ENCODE results near the gene CRYBA4.

CRYBA4 gene

GRCh38 chr22:26629988-26630761 lies 8.4 kb downstream of the CRYBA4 start:
- no peaks in the 10 kb centered on the region for H3K36me3 ChIP-seq (ENCODE audit: control insufficient read depth, insufficient read depth, low read length)
- no peak overlapping the region for H3K9ac ChIP-seq (ENCODE audit: low read length)
- no peak overlapping the region for H3K4me3 ChIP-seq (ENCODE audit: low read depth, low read length)
- no peaks in the 10 kb centered on the region for H3K9me3 ChIP-seq (ENCODE audit: control insufficient read depth, insufficient read depth, low read depth, low read length)
- no peaks in the 10 kb centered on the region for H3K27me3 ChIP-seq (ENCODE audit: control insufficient read depth, insufficient read depth, low read length)
- peaks cover 6% of the 10 kb centered on the region for H3K4me1 ChIP-seq (ENCODE audit: control insufficient read depth, insufficient read depth, low read length)
- H3K27ac ChIP-seq (ENCODE audit: low read depth, low read length): no peak overlapping the region

DNA sequence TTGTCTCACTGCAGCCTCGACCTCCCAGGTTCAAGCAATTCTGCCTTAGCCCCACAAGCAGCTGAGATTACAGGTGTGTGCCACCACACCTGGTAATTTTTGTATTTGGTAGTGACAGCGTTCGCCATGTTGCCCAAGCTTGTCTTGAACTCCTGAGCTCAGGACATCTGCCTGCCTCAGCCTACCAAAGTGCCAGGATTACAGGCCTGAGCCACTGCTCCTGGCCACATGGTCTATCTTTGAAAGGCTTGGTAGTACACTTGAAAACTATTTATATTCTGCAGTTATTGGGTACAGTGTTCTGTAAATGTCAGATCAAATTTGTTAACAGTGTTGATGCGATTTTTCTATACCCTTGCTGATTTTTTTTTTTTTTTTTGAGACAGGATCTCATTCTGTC lies 9.5 kb downstream of the CRYBA4 start:
- no peak overlapping the region for H3K27ac ChIP-seq (ENCODE audit: low read depth, low read length)
- H3K4me1 ChIP-seq (ENCODE audit: control insufficient read depth, insufficient read depth, low read length): peaks cover 6% of the 10 kb centered on the region
- H3K9ac ChIP-seq (ENCODE audit: low read length): no peak overlapping the region
- no peaks in the 10 kb centered on the region for H3K9me3 ChIP-seq (ENCODE audit: control insufficient read depth, insufficient read depth, low read depth, low read length)
- no peak overlapping the region for H3K4me3 ChIP-seq (ENCODE audit: low read depth, low read length)
- H3K36me3 ChIP-seq (ENCODE audit: control insufficient read depth, insufficient read depth, low read length): no peaks in the 10 kb centered on the region
- no peaks in the 10 kb centered on the region for H3K27me3 ChIP-seq (ENCODE audit: control insufficient read depth, insufficient read depth, low read length)

DNA sequence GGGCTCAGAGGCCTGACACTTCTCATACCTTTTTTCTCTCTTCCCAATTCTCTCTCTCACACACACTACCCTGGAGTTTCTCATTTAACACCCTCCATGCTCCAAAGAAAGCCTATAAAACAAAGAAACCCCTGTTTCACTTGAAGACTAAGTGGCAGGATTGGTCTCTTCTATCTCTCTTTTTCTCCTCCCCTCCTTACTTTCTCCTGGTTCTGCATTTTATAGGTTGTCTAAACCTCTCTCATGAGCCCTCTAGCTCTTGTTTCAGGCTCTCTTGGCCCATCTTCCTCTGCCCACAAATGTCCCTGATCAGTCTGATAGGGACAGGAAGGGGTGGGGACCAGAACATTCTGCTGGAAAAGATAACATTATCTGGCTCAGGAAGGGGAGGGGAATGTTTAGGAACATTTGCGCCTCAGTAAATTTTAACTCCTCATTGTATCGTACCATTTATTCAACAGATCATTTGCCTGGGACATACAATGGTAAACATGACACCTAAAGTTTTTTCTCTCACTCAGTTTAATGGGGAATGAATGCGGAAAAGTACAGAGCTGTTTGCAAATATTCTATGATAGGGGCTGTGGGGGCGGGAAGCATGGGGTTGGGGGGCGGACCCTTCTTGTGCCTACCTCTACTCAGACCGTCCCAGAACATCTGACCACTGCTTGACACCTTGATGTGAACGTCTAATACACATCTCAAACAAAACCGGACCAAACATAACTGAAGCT lies 10.8 kb downstream of the CRYBA4 start:
- no peak overlapping the region; the same call in 1 of the 2 replicates for H3K27ac ChIP-seq (ENCODE audit: low read depth, low read length)
- H3K36me3 ChIP-seq (ENCODE audit: control insufficient read depth, insufficient read depth, low read length): no peaks in the 10 kb centered on the region
- no peak overlapping the region for H3K4me3 ChIP-seq (ENCODE audit: low read depth, low read length)
- no peaks in the 10 kb centered on the region for H3K27me3 ChIP-seq (ENCODE audit: control insufficient read depth, insufficient read depth, low read length)
- H3K9me3 ChIP-seq (ENCODE audit: control insufficient read depth, insufficient read depth, low read depth, low read length): no peaks in the 10 kb centered on the region
- peak overlapping the region; percentile 51 for H3K9ac ChIP-seq (ENCODE audit: low read length)
- peaks cover 6% of the 10 kb centered on the region for H3K4me1 ChIP-seq (ENCODE audit: control insufficient read depth, insufficient read depth, low read length)

DNA sequence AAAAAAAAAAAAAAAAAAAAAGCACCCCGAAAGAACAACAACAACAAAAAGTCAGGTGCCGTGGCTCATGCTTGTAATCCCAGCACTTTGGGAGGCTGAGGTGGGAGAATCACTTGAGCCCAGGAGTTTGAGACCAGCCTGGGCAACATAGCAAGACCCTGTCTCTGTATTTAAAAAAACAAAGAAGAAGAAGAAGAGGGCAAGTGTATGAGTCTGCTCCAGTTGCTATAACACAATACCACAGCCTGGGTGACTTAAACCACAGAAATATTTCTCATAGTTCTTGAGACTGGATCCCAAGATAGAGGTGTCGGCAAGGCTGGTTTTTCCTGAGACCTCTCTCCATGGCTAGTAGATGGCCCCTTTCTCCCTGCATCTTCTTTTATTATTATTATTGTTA lies 12.4 kb downstream of the CRYBA4 start:
- H3K4me1 ChIP-seq (ENCODE audit: control insufficient read depth, insufficient read depth, low read length): peaks cover 11% of the 10 kb centered on the region
- no peaks in the 10 kb centered on the region for H3K9me3 ChIP-seq (ENCODE audit: control insufficient read depth, insufficient read depth, low read depth, low read length)
- no peak overlapping the region for H3K27ac ChIP-seq (ENCODE audit: low read depth, low read length)

GRCh38 chr22:26635117-26635516 lies 13.4 kb downstream of the CRYBA4 start:
- H3K36me3 ChIP-seq (ENCODE audit: control insufficient read depth, insufficient read depth, low read length): no peaks in the 10 kb centered on the region
- no peak overlapping the region for H3K27ac ChIP-seq (ENCODE audit: low read depth, low read length)
- H3K9me3 ChIP-seq (ENCODE audit: control insufficient read depth, insufficient read depth, low read depth, low read length): no peaks in the 10 kb centered on the region
- H3K9ac ChIP-seq (ENCODE audit: low read length): no peak overlapping the region
- H3K4me1 ChIP-seq (ENCODE audit: control insufficient read depth, insufficient read depth, low read length): peaks cover 11% of the 10 kb centered on the region
- no peak overlapping the region for H3K4me3 ChIP-seq (ENCODE audit: low read depth, low read length)
- no peaks in the 10 kb centered on the region for H3K27me3 ChIP-seq (ENCODE audit: control insufficient read depth, insufficient read depth, low read length)

More for the DNA sequence above, 12.4 kb downstream of the CRYBA4 start:
- no peaks in the 10 kb centered on the region for H3K36me3 ChIP-seq (ENCODE audit: control insufficient read depth, insufficient read depth, low read length)
- H3K4me3 ChIP-seq (ENCODE audit: low read depth, low read length): no peak overlapping the region
- no peak overlapping the region for H3K9ac ChIP-seq (ENCODE audit: low read length)
- H3K27me3 ChIP-seq (ENCODE audit: control insufficient read depth, insufficient read depth, low read length): no peaks in the 10 kb centered on the region

- H3K4me3 ChIP-seq (ENCODE audit: low read depth, low read length): no peak overlapping the region
- peaks cover 22% of the 10 kb centered on the region for H3K4me1 ChIP-seq (ENCODE audit: control insufficient read depth, insufficient read depth, low read length)
- H3K36me3 ChIP-seq (ENCODE audit: control insufficient read depth, insufficient read depth, low read length): no peaks in the 10 kb centered on the region
- H3K27me3 ChIP-seq (ENCODE audit: control insufficient read depth, insufficient read depth, low read length): no peaks in the 10 kb centered on the region
- H3K9me3 ChIP-seq (ENCODE audit: control insufficient read depth, insufficient read depth, low read depth, low read length): no peaks in the 10 kb centered on the region
- no peak overlapping the region for H3K27ac ChIP-seq (ENCODE audit: low read depth, low read length)
- no peak overlapping the region for H3K9ac ChIP-seq (ENCODE audit: low read length)
Observed at GRCh38 chr22:26636296-26636695, 14.5 kb downstream of the CRYBA4 start.

DNA sequence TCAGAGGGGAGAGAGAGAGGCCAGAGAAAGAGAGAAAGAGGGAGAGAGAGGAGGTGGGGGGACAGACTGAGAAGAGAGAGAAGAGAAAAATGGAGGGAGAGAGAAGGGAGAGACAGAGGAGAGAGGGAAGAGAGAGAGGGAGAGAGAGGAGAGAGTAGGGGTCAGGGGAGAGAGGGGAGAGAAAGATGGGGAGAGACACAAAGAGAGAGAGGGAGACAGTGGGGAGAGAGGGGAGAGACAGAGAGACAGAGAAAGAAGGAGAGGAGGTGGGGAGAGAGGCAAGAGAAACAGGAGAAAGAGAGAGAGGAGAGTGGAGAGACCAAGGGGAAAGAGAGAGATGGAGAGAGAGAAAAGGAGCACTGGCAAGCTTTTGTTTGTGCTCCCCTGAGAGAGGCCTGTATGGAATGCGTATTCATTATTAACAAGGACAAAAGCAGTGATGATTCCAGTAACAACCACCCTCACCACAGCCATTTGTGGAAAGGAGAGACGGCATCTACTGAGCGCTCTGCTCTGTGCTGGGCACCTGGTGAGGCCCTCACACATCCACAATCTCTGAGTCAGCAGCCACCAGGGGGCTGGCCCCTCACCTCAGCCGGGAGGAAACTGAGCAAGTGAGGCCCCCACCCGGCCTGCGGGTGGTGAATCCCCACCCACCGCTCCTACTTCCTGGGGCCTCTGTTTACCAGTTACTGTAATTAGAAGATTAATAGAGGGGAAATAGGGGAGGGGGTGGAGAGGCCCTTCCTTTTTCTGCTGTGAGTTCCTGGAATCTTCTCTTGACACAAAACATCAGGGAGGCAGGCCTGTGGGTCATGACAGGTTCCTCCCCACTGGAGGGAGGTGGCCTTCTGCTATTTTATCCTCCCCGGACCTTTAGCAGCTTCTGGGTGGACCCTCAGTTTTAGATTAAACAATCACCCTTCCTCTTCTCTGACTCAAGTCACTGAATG lies 21.0 kb downstream of the CRYBA4 start:
- peak overlapping the region; percentile 47 for H3K9ac ChIP-seq (ENCODE audit: low read length)
- peaks cover 76% of the 10 kb centered on the region for H3K4me1 ChIP-seq (ENCODE audit: control insufficient read depth, insufficient read depth, low read length)
- H3K27ac ChIP-seq (ENCODE audit: low read depth, low read length): peak overlapping the region; percentile 49
- H3K9me3 ChIP-seq (ENCODE audit: control insufficient read depth, insufficient read depth, low read depth, low read length): no peaks in the 10 kb centered on the region
- H3K4me3 ChIP-seq (ENCODE audit: low read depth, low read length): peak overlapping the region; percentile 13
- H3K36me3 ChIP-seq (ENCODE audit: control insufficient read depth, insufficient read depth, low read length): no peaks in the 10 kb centered on the region
- peaks cover 4% of the 10 kb centered on the region; the same call in 1 of the 2 replicates for H3K27me3 ChIP-seq (ENCODE audit: control insufficient read depth, insufficient read depth, low read length)

- Histone ChIP-seq H3K27ac (ENCODE audit: low read depth, low read length) (peak overlapping the region; percentile 49), H3K4me1 (ENCODE audit: control insufficient read depth, insufficient read depth, low read length) (peaks cover 82% of the 10 kb centered on the region), H3K4me3 (ENCODE audit: low read depth, low read length) (peak overlapping the region; percentile 13; the same call in 1 of the 2 replicates), H3K36me3 (ENCODE audit: control insufficient read depth, insufficient read depth, low read length) (no peaks in the 10 kb centered on the region), H3K9ac (ENCODE audit: low read length) (no peak overlapping the region), H3K27me3 (ENCODE audit: control insufficient read depth, insufficient read depth, low read length) (peaks cover 12% of the 10 kb centered on the region; the same call in 1 of the 2 replicates), H3K9me3 (ENCODE audit: control insufficient read depth, insufficient read depth, low read depth, low read length) (no peaks in the 10 kb centered on the region)
Observed at GRCh38 chr22:26643418-26644100, 21.8 kb downstream of the CRYBA4 start.

DNA sequence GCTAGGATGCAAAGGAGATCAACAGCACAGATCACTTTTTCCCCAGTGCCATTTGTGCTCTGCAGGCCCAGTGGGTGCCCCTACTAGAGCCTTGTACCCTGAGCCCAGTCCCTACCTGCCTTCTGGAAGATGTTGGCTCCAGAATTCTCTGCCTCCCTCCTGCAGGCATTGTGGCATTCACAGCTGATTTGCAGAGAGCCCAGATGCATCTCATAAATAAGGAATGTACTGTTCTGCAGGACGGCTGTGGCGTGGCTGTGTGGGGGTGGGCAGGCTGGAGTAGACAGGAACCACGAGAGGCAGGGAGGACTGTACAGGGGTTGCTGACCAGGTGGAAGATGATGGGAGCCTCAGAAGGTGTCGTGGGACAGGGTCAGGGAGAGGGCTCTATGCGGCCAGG lies 24.4 kb downstream of the CRYBA4 start:
- Histone ChIP-seq H3K4me3 (ENCODE audit: low read depth, low read length) (no peak overlapping the region), H3K36me3 (ENCODE audit: control insufficient read depth, insufficient read depth, low read length) (no peaks in the 10 kb centered on the region), H3K27ac (ENCODE audit: low read depth, low read length) (no peak overlapping the region), H3K9ac (ENCODE audit: low read length) (no peak overlapping the region), H3K27me3 (ENCODE audit: control insufficient read depth, insufficient read depth, low read length) (peaks cover 23% of the 10 kb centered on the region), H3K4me1 (ENCODE audit: control insufficient read depth, insufficient read depth, low read length) (peaks cover 78% of the 10 kb centered on the region), H3K9me3 (ENCODE audit: control insufficient read depth, insufficient read depth, low read depth, low read length) (no peaks in the 10 kb centered on the region)

GRCh38 chr22:26648011-26648497 lies 26.3 kb downstream of the CRYBA4 start:
- H3K4me1 ChIP-seq (ENCODE audit: control insufficient read depth, insufficient read depth, low read length): peaks cover 59% of the 10 kb centered on the region
- H3K36me3 ChIP-seq (ENCODE audit: control insufficient read depth, insufficient read depth, low read length): no peaks in the 10 kb centered on the region
- H3K9me3 ChIP-seq (ENCODE audit: control insufficient read depth, insufficient read depth, low read depth, low read length): no peaks in the 10 kb centered on the region
- H3K27me3 ChIP-seq (ENCODE audit: control insufficient read depth, insufficient read depth, low read length): peaks cover 23% of the 10 kb centered on the region
- peak overlapping the region; percentile 25 for H3K4me3 ChIP-seq (ENCODE audit: low read depth, low read length)
- H3K27ac ChIP-seq (ENCODE audit: low read depth, low read length): peak overlapping the region; percentile 62; the same call in 1 of the 2 replicates
- peak overlapping the region; percentile 50 for H3K9ac ChIP-seq (ENCODE audit: low read length)

All from HUES6 (cell line).